ENCODE measurements around the gene EMP2. TPM values are rescaled to one million over a fixed set of nuclear protein-coding genes. Genes with fewer than 3 reads are reported as not detected.
"Not testable (repeated sequence)": the region's sequence is repeated elsewhere in the genome, so short reads cannot be mapped to it uniquely, and the experiment has no call there.

The EMP2 gene
- not detected for total RNA-seq

GRCh38 chr16:10579965-10580882, at the start of gene EMP2:
Gene EMP2 (minus strand): TSS chr16:10580598. CDS start chr16:10547617, 32,981 bp downstream.
- Mint-ChIP-seq H3K9me3 (no peaks in the 10 kb centered on the region), H3K4me3 (no peak within 1 kb of the TSS), H3K27ac (no peak within 1 kb of the TSS), H3K27me3 (peaks cover 34% of the 10 kb centered on the region), H3K4me1 (peaks cover 3% of the 10 kb centered on the region), H3K36me3 (no peaks in the 10 kb centered on the region)
- DNase-seq (no peak), ATAC-seq (ENCODE audit: low read depth) (no peak)
- POLR2A ChIA-PET = no interaction called here

GRCh38 chr16:10629592-10629963, 49.2 kb upstream of the EMP2 start:
- POLR2A ChIA-PET = no interaction called here
- H3K36me3 Mint-ChIP-seq = no peaks in the 10 kb centered on the region

GRCh38 chr16:10625595-10626357, 45.4 kb upstream of the EMP2 start:
- ATAC-seq (ENCODE audit: low read depth) = no peak
- POLR2A ChIA-PET = no interaction called here
- H3K36me3 Mint-ChIP-seq = no peaks in the 10 kb centered on the region
- H3K4me3 Mint-ChIP-seq = no peak overlapping the region
- H3K27me3 Mint-ChIP-seq = no peaks in the 10 kb centered on the region
- H3K4me1 Mint-ChIP-seq = no peaks in the 10 kb centered on the region
- no peak for DNase-seq
- no peaks in the 10 kb centered on the region for H3K9me3 Mint-ChIP-seq
- no peak overlapping the region for H3K27ac Mint-ChIP-seq

More at GRCh38 chr16:10629592-10629963, 49.2 kb upstream of the EMP2 start:
- peaks cover 3% of the 10 kb centered on the region for H3K27me3 Mint-ChIP-seq
- no peak overlapping the region for H3K27ac Mint-ChIP-seq
- no peaks in the 10 kb centered on the region for H3K4me1 Mint-ChIP-seq
- DNase-seq (no peak), ATAC-seq (ENCODE audit: low read depth) (no peak)
- no peak overlapping the region for H3K4me3 Mint-ChIP-seq
- H3K9me3 Mint-ChIP-seq = peaks cover under 1% of the 10 kb centered on the region

GRCh38 chr16:10624527-10624926, 44.1 kb upstream of the EMP2 start:
- Mint-ChIP-seq H3K27ac (no peak overlapping the region), H3K36me3 (no peaks in the 10 kb centered on the region), H3K9me3 (no peaks in the 10 kb centered on the region), H3K27me3 (no peaks in the 10 kb centered on the region), H3K4me3 (no peak overlapping the region), H3K4me1 (no peaks in the 10 kb centered on the region)
- DNase-seq (no peak), ATAC-seq (ENCODE audit: low read depth) (no peak)
- POLR2A ChIA-PET = no interaction called here

GRCh38 chr16:10623059-10623458, 42.7 kb upstream of the EMP2 start:
- no peaks in the 10 kb centered on the region for H3K27me3 Mint-ChIP-seq
- no peak overlapping the region for H3K4me3 Mint-ChIP-seq
- no peaks in the 10 kb centered on the region for H3K36me3 Mint-ChIP-seq
- POLR2A ChIA-PET = no interaction called here
- no peaks in the 10 kb centered on the region for H3K4me1 Mint-ChIP-seq
- ATAC-seq (ENCODE audit: low read depth) = no peak
- no peak for DNase-seq
- no peaks in the 10 kb centered on the region for H3K9me3 Mint-ChIP-seq
- no peak overlapping the region for H3K27ac Mint-ChIP-seq

GRCh38 chr16:10622036-10622921, 41.9 kb upstream of the EMP2 start:
- no peaks in the 10 kb centered on the region for H3K9me3 Mint-ChIP-seq
- no peaks in the 10 kb centered on the region for H3K36me3 Mint-ChIP-seq
- no peak overlapping the region for H3K27ac Mint-ChIP-seq
- POLR2A ChIA-PET = no interaction called here
- ATAC-seq (ENCODE audit: low read depth) (no peak), DNase-seq (no peak)
- no peak overlapping the region for H3K4me3 Mint-ChIP-seq
- peaks cover 2% of the 10 kb centered on the region for H3K27me3 Mint-ChIP-seq
- H3K4me1 Mint-ChIP-seq = no peaks in the 10 kb centered on the region

- H3K36me3 Mint-ChIP-seq; H3K9me3 Mint-ChIP-seq; H3K4me3 Mint-ChIP-seq; POLR2A ChIA-PET; H3K27ac Mint-ChIP-seq; H3K27me3 Mint-ChIP-seq; DNase-seq; H3K4me1 Mint-ChIP-seq; ATAC-seq (ENCODE audit: low read depth): not testable (repeated sequence)
Measured at GRCh38 chr16:10621216-10621949, 41.0 kb upstream of the EMP2 start.

GRCh38 chr16:10620120-10620519, 39.7 kb upstream of the EMP2 start:
- no peak overlapping the region for H3K4me3 Mint-ChIP-seq
- POLR2A ChIA-PET = no interaction called here
- no peak overlapping the region for H3K27ac Mint-ChIP-seq
- DNase-seq = no peak
- no peaks in the 10 kb centered on the region for H3K36me3 Mint-ChIP-seq
- H3K27me3 Mint-ChIP-seq = peaks cover 2% of the 10 kb centered on the region
- H3K9me3 Mint-ChIP-seq = no peaks in the 10 kb centered on the region
- H3K4me1 Mint-ChIP-seq = no peaks in the 10 kb centered on the region
- no peak for ATAC-seq (ENCODE audit: low read depth)

GRCh38 chr16:10619271-10619849, 39.0 kb upstream of the EMP2 start:
- no peak for ATAC-seq (ENCODE audit: low read depth)
- no peak overlapping the region for H3K4me3 Mint-ChIP-seq
- peaks cover 2% of the 10 kb centered on the region for H3K27me3 Mint-ChIP-seq
- no peak overlapping the region for H3K27ac Mint-ChIP-seq
- no peaks in the 10 kb centered on the region for H3K4me1 Mint-ChIP-seq
- DNase-seq = no peak
- POLR2A ChIA-PET = no interaction called here
- H3K9me3 Mint-ChIP-seq = no peaks in the 10 kb centered on the region
- no peaks in the 10 kb centered on the region for H3K36me3 Mint-ChIP-seq

GRCh38 chr16:10618710-10619209, 38.4 kb upstream of the EMP2 start:
- Mint-ChIP-seq H3K36me3 (no peaks in the 10 kb centered on the region), H3K9me3 (no peaks in the 10 kb centered on the region), H3K4me1 (no peaks in the 10 kb centered on the region), H3K4me3 (no peak overlapping the region), H3K27ac (no peak overlapping the region), H3K27me3 (peaks cover 2% of the 10 kb centered on the region)
- POLR2A ChIA-PET = no interaction called here
- ATAC-seq (ENCODE audit: low read depth) (no peak), DNase-seq (no peak)

- POLR2A ChIA-PET = interaction anchor here (0.6 kb wide), 1 partner anchor 1207 kb away, joined by 3 read pairs; no protein-coding TSS in a partner anchor
- no peaks in the 10 kb centered on the region for H3K9me3 Mint-ChIP-seq
Measured at GRCh38 chr16:10617662-10618420, 37.4 kb upstream of the EMP2 start.

More at GRCh38 chr16:10617662-10618420, 37.4 kb upstream of the EMP2 start:
- no peak overlapping the region for H3K27ac Mint-ChIP-seq
- DNase-seq (no peak), ATAC-seq (ENCODE audit: low read depth) (no peak)
- H3K36me3 Mint-ChIP-seq = no peaks in the 10 kb centered on the region
- peaks cover 2% of the 10 kb centered on the region for H3K27me3 Mint-ChIP-seq
- H3K4me3 Mint-ChIP-seq = no peak overlapping the region
- H3K4me1 Mint-ChIP-seq = no peaks in the 10 kb centered on the region
